Liver (tissue), 9 donors: ENCODE results near the gene HOXB5. TPM values are rescaled to one million over a fixed set of nuclear protein-coding genes. Genes with fewer than 3 reads are reported as not detected.

Source experiments
- DNase-seq: peaks from one replicate; pipeline ENCODE4 v3.0.0-alpha.2; 2017; ENCODE audit warnings: low spot score
- H3K27ac ChIP-seq, 2 donors: one replicate each; pipeline ENCODE4 v1.7.0; 2013; ENCODE audit warnings: inconsistent platforms in 2 of 2, low read length in 2 of 2, control low read depth in 1 of 2, low read depth in 1 of 2, mild to moderate bottlenecking in 1 of 2
- H3K27me3 ChIP-seq, 4 donors: one replicate each; pipeline versions ENCODE4 v1.6.1 to v1.7.0; 2013; ENCODE audit warnings: low read length in 3 of 4, inconsistent platforms in 1 of 4, mild to moderate bottlenecking in 1 of 4, moderate library complexity in 1 of 4; ENCODE audit not compliant: control insufficient read depth in 4 of 4, insufficient read depth in 4 of 4
- H3K36me3 ChIP-seq, 4 donors: one replicate each; pipeline versions ENCODE4 v1.6.1 to v1.7.0; 2013; ENCODE audit warnings: low read length in 3 of 4, mild to moderate bottlenecking in 3 of 4, low read depth in 1 of 4, moderate library complexity in 1 of 4; ENCODE audit not compliant: control insufficient read depth in 4 of 4, insufficient read depth in 3 of 4
- H3K4me1 ChIP-seq, 4 donors: one replicate each; pipeline versions ENCODE4 v1.6.1 to v1.7.0; 2013; ENCODE audit warnings: low read length in 3 of 4, mild to moderate bottlenecking in 3 of 4, moderate library complexity in 1 of 4; ENCODE audit not compliant: control insufficient read depth in 4 of 4, insufficient read depth in 4 of 4
- H3K4me3 ChIP-seq, 3 donors: one replicate each; pipeline versions ENCODE4 v1.6.1 to v1.7.0; 2013; ENCODE audit warnings: low read length in 3 of 3, control low read depth in 1 of 3, low read depth in 1 of 3, mild to moderate bottlenecking in 1 of 3
- H3K9ac ChIP-seq, 2 donors: one replicate each; pipeline ENCODE4 v1.7.0; 2013; ENCODE audit warnings: low read length in 2 of 2, mild to moderate bottlenecking in 2 of 2, moderate library complexity in 2 of 2, control low read depth in 1 of 2, low read depth in 1 of 2
- H3K9me3 ChIP-seq, 4 donors: one replicate each; pipeline versions ENCODE4 v1.6.1 to v1.7.0; 2013; ENCODE audit warnings: low read length in 3 of 4; ENCODE audit not compliant: control insufficient read depth in 4 of 4
- ATF3 ChIP-seq: IDR thresholded peaks from 2 replicates; pipeline ENCODE4 v1.6.1; 2016; ENCODE audit warnings: antibody characterized with exemption
- CTCF ChIP-seq: fragments of 150-350 bp; IDR thresholded peaks from 2 replicates; pipeline ENCODE4 v1.5.1; 2017; ENCODE audit warnings: improper control_type of control experiment, low read depth, low read length; ENCODE audit not compliant: missing input control
- EGR1 ChIP-seq, 2 donors: IDR thresholded peaks; 2 replicates each; pipeline ENCODE4 v1.6.1; 2016 to 2018; ENCODE audit warnings: antibody characterized with exemption in 2 of 2, low read depth in 2 of 2
- FOXA2 ChIP-seq: IDR thresholded peaks from 2 replicates; pipeline ENCODE4 v1.6.1; 2016; ENCODE audit warnings: antibody characterized with exemption
- GABPA ChIP-seq, 2 donors: IDR thresholded peaks in 1 of 2; conservative IDR thresholded peaks in 1 of 2; 2 replicates each; pipeline ENCODE4 v1.6.1; 2016; ENCODE audit warnings: antibody characterized with exemption in 2 of 2, mild to moderate bottlenecking in 1 of 2, moderate library complexity in 1 of 2
- HNF4A ChIP-seq, 2 donors: conservative IDR thresholded peaks; 2 replicates each; pipeline ENCODE4 v1.6.1; 2016; ENCODE audit warnings: antibody characterized with exemption in 2 of 2, mild to moderate bottlenecking in 2 of 2
- HNF4G ChIP-seq: IDR thresholded peaks from 2 replicates; pipeline ENCODE4 v1.6.1; 2016; ENCODE audit warnings: antibody characterized with exemption
- JUND ChIP-seq, 2 donors: IDR thresholded peaks; 2 replicates each; pipeline ENCODE4 v1.6.1; 2016; ENCODE audit warnings: antibody characterized with exemption in 2 of 2
- MAX ChIP-seq: IDR thresholded peaks from 2 replicates; pipeline ENCODE4 v1.6.1; 2016; ENCODE audit warnings: antibody characterized with exemption
- NR2F2 ChIP-seq: IDR thresholded peaks from 2 replicates; pipeline ENCODE4 v1.6.1; 2016; ENCODE audit warnings: antibody characterized with exemption
- RAD21 ChIP-seq, 2 donors: IDR thresholded peaks; 2 replicates each; pipeline ENCODE4 v1.6.1; 2016; ENCODE audit warnings: antibody characterized with exemption in 2 of 2, mild to moderate bottlenecking in 2 of 2
- REST ChIP-seq: IDR thresholded peaks from 2 replicates; pipeline ENCODE4 v1.6.1; 2016; ENCODE audit warnings: antibody characterized with exemption, mild to moderate bottlenecking
- TAF1 ChIP-seq: conservative IDR thresholded peaks from 2 replicates; pipeline ENCODE4 v1.6.1; 2016; ENCODE audit warnings: antibody characterized with exemption, mild to moderate bottlenecking
- WGBS: extraction: QIAGEN DNeasy Blood & Tissue Kit; methylation state at CpG from one replicate; pipeline ENCODE4 v1.1.7; 2013; 5-methylcytosine and 5-hydroxymethylcytosine counted together
- polyA plus RNA-seq, 2 donors: library from polyadenylated mRNA; stranded (reverse) in 1 of 2; unstranded in 1 of 2; fragments of 200-250 nt in 1 of 2; fragments of >200 nt in 1 of 2; fragmentation: Nextera tagmentation in 1 of 2; extraction: Ambion mirVana in 1 of 2; gene quantifications; one replicate each; pipeline versions ENCODE4 v1.2.1 to v1.2.3, GENCODE V29; 2013 to 2015
- total RNA-seq, 2 donors: library from RNA; depleted of rRNA; stranded (reverse); fragments of >200 nt; gene quantifications; one replicate each; pipeline ENCODE4 v1.2.3, GENCODE V29; 2014
- donor health status: healthy.
- donor health status: healthy.
- donor health status: healthy.
- donor health status: healthy.
- donor health status: healthy.

HOXB5 gene
- total and polyA plus RNA-seq, 4 donors = 0.08 to 0.38 (median 0.36) TPM; not detected in 1

- H3K36me3 ChIP-seq = no peaks in the 10 kb centered on the region
- 16% methylated on average over 34 of the region's 34 CpGs for WGBS
Measured at GRCh38 chr17:48586355-48587258, 7.0 kb downstream of the HOXB5 start.

More at GRCh38 chr17:48586355-48587258, 7.0 kb downstream of the HOXB5 start:
- Histone ChIP-seq H3K9ac (no peak overlapping the region), H3K27me3 (peaks cover 3 to 19% (median 10%) of the 10 kb centered on the region in 4 donors), H3K27ac (peak overlapping the region; percentile 64 to 84), H3K4me1 (peaks cover 3 to 23% (median 13%) of the 10 kb centered on the region in 4 donors), H3K9me3 (no peaks in the 10 kb centered on the region), H3K4me3 (peak overlapping the region; percentile 61 to 77 (median 61))
- no peak for DNase-seq
- TF ChIP-seq NR2F2 = no peak
- no peak for TF ChIP-seq MAX
- TF ChIP-seq FOXA2 = no peak
- TF ChIP-seq ATF3 = no peak
- TF ChIP-seq CTCF = no peak
- no peak for TF ChIP-seq EGR1 (IDR thresholded peaks at IDR 0.05; ENCODE audit: low read depth in 2 of 2)
- TF ChIP-seq GABPA (IDR thresholded peaks at IDR 0.05 in 1 of 2, conservative IDR thresholded peaks at IDR 0.05 in 1 of 2) = no peak
- no peak for TF ChIP-seq HNF4G
- no peak for TF ChIP-seq RAD21 (IDR thresholded peaks at IDR 0.05)
- TF ChIP-seq TAF1 = no peak
- TF ChIP-seq REST = no peak
- TF ChIP-seq HNF4A (conservative IDR thresholded peaks at IDR 0.05) = no peak
- TF ChIP-seq JUND (IDR thresholded peaks at IDR 0.05) = no peak
